ENCODE results near the gene INTU. TPM values are rescaled to one million over a fixed set of nuclear protein-coding genes. Genes with fewer than 3 reads are reported as not detected.

Gene INTU
- polyA plus RNA-seq, 2 of the 4 experiments (the other 2 are of a cell fraction): 1.8 to 4.7 TPM

GRCh38 chr4:127734976-127735375, 102.2 kb downstream of the INTU start:
- Histone ChIP-seq H3K9me3 (no peaks in the 10 kb centered on the region), H3K4me2 (no peak overlapping the region), H3K4me3 (no peak overlapping the region), H3K27ac (no peak overlapping the region), H3K4me1 (no peaks in the 10 kb centered on the region)
- FAIRE-seq (no peak), ATAC-seq (no peak), DNase-seq (ENCODE audit: low read depth in 1 of 2, low spot score in 1 of 2) (no peak)
- TF ChIP-seq SREBF2 (IDR thresholded peaks at IDR 0.05) (no peak), HOXB13 (CRISPR knock-in tag; IDR thresholded peaks at IDR 0.05; ENCODE audit: low read depth) (no peak), KDM1A (IDR thresholded peaks at IDR 0.05; ENCODE audit: low read depth) (no peak), EP300 (IDR thresholded peaks at IDR 0.05) (no peak), CHD2 (IDR thresholded peaks at IDR 0.05; ENCODE audit: low read length, partially characterized antibody) (no peak), HEYL (CRISPR knock-in tag; IDR thresholded peaks at IDR 0.05) (no peak), MYC (IDR thresholded peaks at IDR 0.05; ENCODE audit: borderline replicate concordance, low read length) (no peak), NFE2L2 (conservative IDR thresholded peaks at IDR 0.05; ENCODE audit: low read length) (no peak), EHMT2 (IDR thresholded peaks at IDR 0.05; ENCODE audit: low read depth) (no peak), NPAS2 (CRISPR knock-in tag; IDR thresholded peaks at IDR 0.05; ENCODE audit: borderline replicate concordance) (no peak), JUN (IDR thresholded peaks at IDR 0.05) (no peak), FOXS1 (CRISPR knock-in tag; IDR thresholded peaks at IDR 0.05) (no peak), ZC3H11A (IDR thresholded peaks at IDR 0.05) (no peak)
- ChIA-PET POLR2A (no interaction called here), CTCF (interaction anchor here (7.3 kb wide), 1 partner anchor 132 kb away, joined by 180 read pairs; no protein-coding TSS in a partner anchor)
- WGBS (ENCODE audit: missing lambda C conversion rate): 60% methylated on average over 2 of the region's 2 CpGs

DNA sequence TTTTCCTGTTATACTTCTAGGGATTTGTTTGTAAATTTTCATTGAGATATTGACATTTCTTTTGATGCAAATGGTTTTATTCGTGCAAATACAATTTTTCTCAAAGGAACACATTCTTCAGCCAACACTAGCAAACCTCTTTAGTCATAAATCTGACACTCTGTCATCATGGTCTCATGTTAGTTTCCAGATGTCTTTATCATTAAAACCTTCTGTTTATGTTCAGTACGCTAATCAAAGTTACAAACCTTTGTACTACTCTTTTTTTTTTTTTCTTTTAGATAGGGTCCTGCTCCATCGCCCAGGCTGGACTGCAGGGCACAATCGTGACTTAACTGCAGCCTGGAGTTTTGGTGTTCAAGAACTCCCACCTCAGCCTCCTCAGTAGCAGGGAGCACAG, 104.5 kb downstream of the INTU start:
- ChIA-PET POLR2A (no interaction called here), CTCF (no interaction called here)
- FAIRE-seq (no peak), DNase-seq (ENCODE audit: low read depth in 1 of 2, low spot score in 1 of 2) (no peak), ATAC-seq (no peak)
- Histone ChIP-seq H3K9me3 (no peaks in the 10 kb centered on the region), H3K4me1 (no peaks in the 10 kb centered on the region), H3K27ac (no peak overlapping the region), H3K4me2 (no peak overlapping the region), H3K4me3 (no peak overlapping the region)
- TF ChIP-seq ZC3H11A (IDR thresholded peaks at IDR 0.05) (no peak), RNF2 (IDR thresholded peaks at IDR 0.05; ENCODE audit: borderline replicate concordance, low read depth) (no peak), FOXS1 (CRISPR knock-in tag; IDR thresholded peaks at IDR 0.05) (no peak), CEBPB (IDR thresholded peaks at IDR 0.05) (no peak), MAFK (IDR thresholded peaks at IDR 0.05; ENCODE audit: partially characterized antibody) (no peak), CBX2 (IDR thresholded peaks at IDR 0.05; ENCODE audit: borderline replicate concordance, low read depth) (no peak), ESRRA (IDR thresholded peaks at IDR 0.05; ENCODE audit: borderline replicate concordance, low read length) (no peak), MAZ (IDR thresholded peaks at IDR 0.05; ENCODE audit: borderline replicate concordance, low read depth, low read length) (no peak), RARB (CRISPR knock-in tag; IDR thresholded peaks at IDR 0.05) (no peak), ATOH8 (CRISPR knock-in tag; IDR thresholded peaks at IDR 0.05; ENCODE audit: low read depth) (no peak), POLR2AphosphoS2 (conservative IDR thresholded peaks at IDR 0.05; ENCODE audit: low read length) (no peak), HOXA7 (CRISPR knock-in tag; IDR thresholded peaks at IDR 0.05) (no peak), NR3C1 (IDR thresholded peaks at IDR 0.05) (no peak), RAD21 (conservative IDR thresholded peaks at IDR 0.05 in 1 of 2, IDR thresholded peaks at IDR 0.05 in 1 of 2) (no peak), POLR2A (IDR thresholded peaks at IDR 0.05; ENCODE audit: low read length) (no peak), RCOR1 (IDR thresholded peaks at IDR 0.05; ENCODE audit: low read depth, low read length) (no peak), TP53 (CRISPR knock-in tag; IDR thresholded peaks at IDR 0.05) (no peak), ZSCAN20 (CRISPR knock-in tag; IDR thresholded peaks at IDR 0.05) (no peak)
- TF ChIP-seq, protein P1, sequence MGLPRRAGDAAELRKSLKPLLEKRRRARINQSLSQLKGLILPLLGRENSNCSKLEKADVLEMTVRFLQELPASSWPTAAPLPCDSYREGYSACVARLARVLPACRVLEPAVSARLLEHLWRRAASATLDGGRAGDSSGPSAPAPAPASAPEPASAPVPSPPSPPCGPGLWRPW (IDR thresholded peaks at IDR 0.05): no peak
- TF ChIP-seq, protein P2, sequence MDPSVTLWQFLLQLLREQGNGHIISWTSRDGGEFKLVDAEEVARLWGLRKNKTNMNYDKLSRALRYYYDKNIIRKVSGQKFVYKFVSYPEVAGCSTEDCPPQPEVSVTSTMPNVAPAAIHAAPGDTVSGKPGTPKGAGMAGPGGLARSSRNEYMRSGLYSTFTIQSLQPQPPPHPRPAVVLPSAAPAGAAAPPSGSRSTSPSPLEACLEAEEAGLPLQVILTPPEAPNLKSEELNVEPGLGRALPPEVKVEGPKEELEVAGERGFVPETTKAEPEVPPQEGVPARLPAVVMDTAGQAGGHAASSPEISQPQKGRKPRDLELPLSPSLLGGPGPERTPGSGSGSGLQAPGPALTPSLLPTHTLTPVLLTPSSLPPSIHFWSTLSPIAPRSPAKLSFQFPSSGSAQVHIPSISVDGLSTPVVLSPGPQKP (IDR thresholded peaks at IDR 0.05; ENCODE audit: low read depth, low read length): no peak
- WGBS (ENCODE audit: missing lambda C conversion rate): 33% methylated on average over 4 of the region's 4 CpGs
